SIG-M5 treated with dmso at 0.1 percent for 504 hours (cell line): Measurements from ENCODE around the gene GPC6.

Experiments
- DNase-seq: peaks from one replicate; lab custom pipeline; 2025; ENCODE audit not compliant: unreplicated experiment; lab: John Stamatoyannopoulos, UW

GPC6 gene

DNA sequence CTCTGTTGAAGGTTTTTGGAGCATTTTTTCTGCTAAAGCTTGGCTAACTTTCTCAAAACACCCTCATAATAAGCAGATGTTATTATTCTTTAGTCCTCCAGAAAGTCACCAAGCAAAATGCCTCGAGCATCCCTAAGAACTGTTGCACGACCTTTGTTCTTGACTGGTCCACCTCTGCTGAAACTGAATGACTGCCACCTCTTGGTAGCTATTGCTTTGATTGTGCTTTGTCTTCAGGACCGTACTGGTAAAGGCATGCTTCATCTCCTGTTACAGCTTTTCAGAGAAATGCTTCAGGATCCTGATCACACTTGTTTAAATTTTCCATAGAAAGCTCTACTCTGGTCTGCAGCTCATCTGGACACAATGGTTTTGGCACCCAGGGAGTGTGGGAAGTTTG lies 998.1 kb downstream of the GPC6 start:
- DNase-seq: no peak

DNA sequence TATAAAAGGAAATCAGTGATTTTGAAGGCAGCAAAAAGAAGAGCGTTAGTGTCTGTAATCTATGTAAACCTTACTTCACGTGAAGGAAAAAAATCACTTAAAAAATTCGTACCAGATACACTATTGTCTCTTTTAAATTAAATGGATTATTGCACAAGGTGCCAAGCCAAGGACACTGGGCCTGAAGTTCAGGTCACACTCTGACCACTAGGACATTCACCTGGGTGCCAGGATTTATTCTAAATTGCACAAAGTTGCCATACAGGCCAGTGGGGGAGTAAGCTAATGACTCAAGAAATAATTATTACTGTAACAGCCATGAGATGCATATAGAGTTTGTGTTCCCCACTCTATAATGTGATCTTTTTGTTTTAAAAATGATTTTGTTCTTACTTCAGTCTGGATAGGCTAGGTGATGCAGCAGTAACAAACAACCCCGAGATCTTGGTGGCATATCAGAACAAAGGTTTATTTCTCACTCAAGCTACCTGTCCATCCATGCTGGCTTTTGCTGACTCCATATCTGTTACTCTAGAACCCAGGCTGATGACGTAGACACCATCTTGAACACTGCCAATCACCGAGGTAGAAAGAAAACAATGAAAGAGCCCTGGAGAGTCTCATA lies 1000.8 kb downstream of the GPC6 start:
- DNase-seq: no peak

DNA sequence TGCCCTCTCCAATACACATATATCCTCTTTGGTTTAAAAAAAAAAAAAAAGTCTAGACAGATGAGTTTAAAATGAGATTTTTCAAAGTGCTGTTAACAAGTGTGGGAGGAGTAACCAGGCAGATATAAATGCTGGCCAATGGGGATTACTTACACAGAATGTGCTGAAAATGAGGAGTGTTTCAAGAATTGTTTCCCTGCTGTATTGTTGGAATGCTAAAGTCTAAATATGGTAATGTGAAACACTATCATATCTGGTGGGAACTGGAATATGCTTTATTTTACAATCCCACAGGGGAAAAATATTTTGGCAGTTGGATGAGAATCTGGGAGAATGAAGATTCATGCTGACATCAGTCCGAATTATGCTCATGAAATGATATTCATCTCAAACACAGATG lies 1002.2 kb downstream of the GPC6 start:
- DNase-seq: no peak

DNA sequence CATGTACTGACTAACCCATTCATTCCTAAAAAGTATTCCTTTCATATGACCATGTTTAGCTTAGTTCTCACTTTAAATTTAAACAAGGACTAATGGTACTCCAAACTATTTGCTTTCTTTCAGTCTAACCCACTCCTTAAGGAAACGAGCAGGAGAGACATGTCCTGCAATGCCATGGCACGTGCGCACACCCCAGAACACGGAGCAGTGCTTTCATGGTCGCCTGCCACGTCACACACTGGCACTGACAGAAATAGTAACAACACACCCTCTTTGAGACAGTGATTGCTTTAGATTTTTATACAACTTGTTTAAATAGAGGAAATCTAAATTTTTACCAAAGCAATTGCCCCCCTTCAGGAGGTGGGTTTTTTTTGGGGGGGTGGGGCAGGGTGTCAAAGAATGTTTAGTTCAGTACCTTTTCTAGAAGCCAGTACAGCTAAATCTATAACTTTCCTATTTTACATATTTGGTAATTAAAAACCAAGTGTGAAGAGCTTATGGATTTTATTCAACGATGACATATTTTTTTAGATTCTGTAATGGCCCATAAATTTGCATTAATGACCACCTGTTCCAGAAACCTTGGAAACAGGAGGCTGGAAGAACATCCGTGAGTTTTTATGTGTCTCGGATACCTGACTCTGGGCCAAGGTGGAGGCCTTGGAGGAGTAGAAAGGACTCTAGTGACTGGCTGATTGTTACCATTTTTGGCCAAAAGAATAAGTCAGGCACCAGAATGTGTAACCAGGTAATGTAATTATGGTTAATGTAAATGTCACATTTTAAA lies 1005.7 kb downstream of the GPC6 start:
- no peak for DNase-seq

DNA sequence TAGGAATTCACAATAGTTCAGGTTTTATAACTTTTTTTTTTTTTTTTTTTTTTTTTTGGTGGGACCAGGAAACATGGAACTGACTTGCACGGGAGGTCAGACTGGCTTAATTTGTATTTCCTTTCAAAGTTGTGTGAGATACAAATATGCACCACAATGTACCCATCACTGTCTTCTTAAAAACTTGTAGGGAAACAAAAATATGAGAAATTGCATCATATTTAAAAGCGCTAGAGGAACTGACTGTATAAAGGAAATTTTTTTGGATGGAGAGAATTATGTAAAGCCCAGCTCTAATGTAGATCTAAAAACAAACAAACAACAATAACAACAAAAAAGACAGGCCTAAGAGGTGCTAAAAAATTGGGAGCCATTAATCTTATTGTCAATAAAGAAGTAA lies 1006.3 kb downstream of the GPC6 start:
- no peak for DNase-seq

DNA sequence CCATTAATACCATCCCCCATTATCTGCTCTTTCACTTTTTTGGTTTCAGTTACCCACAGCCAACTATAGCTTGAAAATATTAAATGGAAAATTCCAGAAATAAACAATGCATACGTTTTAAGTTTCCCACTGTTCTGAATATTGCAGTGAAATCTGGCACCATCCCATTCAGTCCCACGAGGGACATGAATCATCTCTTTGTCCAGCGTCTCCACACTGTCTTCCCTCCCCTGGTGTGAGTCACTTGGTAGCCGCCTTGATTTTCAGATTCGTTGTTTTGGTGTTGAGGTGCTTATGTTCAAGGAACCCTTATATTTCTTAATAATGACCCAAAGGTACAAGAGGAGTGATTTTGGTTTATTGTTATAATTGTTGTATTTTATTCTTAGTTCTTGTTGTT lies 1006.8 kb downstream of the GPC6 start:
- DNase-seq: no peak

DNA sequence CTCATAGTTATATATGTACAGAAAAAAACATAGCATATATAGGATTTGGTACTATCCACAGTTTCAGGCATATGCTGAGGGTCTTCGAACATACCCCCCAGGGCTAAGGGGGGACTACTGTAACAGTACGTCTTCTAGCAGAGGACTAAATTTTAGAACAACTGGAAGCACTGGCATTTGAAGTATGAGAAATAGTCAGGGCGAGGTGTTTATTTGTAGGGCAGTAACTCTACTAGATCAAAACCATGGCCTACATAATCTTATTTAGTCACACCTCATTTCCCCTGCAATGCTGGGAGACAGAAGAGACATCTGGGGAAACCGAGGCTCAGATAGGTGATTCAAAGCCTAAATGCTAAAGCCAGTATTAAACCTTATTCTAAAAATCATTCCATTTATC lies 1007.2 kb downstream of the GPC6 start:
- no peak for DNase-seq

DNA sequence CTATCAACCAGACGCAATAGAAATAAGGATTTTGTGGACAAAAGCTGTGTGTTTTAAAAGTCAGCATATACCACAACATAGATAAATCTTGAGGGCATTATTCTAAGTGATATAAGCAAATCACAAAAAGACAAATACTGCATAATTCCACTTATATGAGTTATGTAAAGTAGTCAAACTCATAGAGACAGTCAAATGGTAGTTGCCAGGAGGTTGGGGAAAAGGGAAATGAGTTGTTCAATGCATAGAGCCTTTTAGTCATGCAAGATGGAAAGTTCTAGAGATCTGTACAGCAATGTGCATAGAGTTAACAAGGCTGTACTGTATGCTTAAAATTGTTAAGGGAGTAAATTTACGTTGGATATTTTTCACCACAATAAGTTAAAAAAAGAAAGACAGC lies 1008.1 kb downstream of the GPC6 start:
- no peak for DNase-seq

DNA sequence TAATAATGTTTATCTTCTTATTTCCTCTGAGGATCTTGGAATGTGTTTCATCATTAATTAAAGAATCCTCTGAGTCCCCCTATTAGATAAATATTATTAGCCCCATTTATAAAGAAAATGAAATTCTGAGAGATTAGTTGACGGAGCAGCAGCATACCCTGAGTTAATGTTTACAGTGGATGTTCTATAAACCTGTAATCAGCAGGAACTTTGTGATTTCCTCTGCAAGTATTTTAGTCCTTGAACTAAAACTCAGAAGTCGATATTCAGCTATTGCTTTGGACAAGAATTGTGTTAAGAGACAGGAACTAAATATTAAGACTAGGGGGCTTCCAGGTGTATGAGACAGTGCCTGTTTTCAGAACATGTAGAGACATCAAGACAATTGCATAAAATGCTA lies 1009.5 kb downstream of the GPC6 start:
- DNase-seq: no peak

DNA sequence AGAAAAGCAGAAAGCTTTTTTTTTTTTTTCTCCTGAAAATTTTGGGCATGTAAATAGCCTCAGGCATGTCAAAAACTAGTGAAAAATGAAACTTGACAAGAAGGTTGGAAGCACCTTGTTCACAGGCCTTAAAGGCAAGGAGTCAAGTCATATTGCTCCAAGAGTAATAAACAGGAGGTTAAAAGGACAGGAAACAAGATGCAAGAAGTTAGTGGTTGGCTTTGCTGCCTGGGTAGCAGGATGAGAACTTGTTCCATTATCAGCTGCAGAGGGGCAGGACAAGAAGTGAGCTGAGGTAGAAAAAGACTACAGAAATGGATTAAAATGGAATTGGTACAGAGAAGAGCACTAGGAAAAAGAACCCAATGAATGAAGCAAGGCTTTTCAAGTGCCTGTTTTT lies 1010.3 kb downstream of the GPC6 start:
- no peak for DNase-seq

DNA sequence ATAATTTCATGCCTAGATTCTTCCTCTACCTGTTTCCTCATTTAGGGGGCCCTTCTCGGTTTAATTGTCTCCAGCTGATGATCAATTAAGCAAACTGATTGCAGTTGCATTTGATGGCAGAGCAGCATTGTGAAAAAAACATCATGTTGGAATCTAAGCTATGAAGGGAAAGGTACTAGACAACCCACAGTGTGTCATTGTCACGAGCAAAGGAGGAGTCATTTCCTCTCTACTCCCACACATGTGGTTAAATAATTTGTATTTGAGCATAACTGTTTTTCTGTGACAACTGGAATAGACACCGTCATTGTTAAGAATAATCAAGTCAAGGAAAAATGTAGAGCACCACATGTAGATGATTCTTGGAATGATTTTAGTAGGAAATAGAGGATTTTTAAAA lies 1012.5 kb downstream of the GPC6 start:
- DNase-seq: no peak

DNA sequence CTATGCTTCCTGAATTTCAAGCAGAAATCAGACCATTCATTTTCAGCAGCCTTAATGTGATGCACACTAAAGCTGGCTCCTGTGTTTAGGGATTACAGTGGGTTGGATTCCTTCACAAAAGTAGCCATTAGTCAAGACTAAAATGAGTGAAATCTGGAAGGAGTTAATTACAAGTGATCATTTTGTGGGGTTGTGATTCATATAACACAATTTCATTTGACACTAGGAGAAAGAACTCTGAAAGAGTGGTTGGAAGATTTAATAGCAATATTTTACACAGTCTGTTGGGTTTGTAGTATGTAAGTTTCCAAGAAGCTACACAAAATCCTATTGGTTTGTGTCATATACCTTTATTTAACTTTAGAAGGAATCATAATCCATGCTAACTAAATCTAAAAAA lies 1015.9 kb downstream of the GPC6 start:
- no peak for DNase-seq

DNA sequence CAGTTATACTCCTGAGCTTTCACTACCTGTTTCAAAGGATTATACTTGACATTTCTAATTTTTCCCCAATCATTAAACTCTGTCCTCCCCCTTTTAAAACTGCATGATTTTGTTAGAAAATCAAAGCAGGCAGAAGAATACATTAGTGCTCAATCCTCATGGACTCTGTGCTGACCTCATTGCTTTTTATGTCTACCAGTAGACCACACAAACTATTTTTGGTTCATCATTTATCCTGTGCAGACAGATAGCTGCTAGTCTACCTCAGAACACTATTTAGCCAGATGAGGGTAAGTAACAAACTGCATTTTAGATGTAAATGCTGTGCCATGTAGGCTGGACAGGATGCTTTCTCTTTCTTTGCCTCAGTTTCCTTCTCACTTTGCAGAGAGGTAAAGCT lies 1016.9 kb downstream of the GPC6 start:
- no peak for DNase-seq

DNA sequence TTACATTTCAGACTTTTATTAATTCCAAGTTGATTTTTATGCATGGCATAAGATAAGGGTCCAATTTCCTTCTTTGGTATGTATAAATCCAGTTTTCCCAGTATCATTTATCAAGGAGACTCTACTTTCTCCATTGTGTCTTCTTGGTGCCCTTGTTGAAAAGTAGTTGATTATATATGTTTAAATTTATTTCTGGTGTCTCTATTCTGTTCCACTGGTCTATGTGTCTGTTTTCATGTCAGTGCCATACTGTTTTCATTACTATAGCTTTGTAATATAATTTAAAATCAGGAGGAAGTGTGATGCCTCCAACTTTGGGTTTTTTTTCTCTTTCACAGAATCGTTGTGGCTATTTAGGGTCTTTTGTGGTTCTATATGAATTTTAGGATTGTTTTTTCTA lies 1019.9 kb downstream of the GPC6 start:
- no peak for DNase-seq

DNA sequence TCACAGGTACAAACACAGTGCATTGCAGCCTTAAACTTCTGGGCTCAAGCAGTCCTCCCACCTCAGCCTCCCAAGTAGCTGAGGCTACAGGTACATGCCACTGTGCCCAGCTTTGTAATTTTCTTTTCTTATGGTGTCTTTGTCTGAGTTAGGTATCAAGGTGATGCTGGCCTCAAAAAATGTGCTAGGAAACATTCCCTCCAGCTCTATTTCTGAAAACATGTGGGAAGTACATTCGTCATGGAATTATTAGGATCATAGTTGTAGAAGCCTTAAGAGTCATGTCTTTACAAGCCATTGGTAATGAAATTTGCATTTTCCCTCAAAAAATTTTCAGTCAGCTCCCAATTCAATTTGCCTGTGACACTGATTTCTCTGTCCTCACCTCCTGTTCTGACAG lies 1021.3 kb downstream of the GPC6 start:
- no peak for DNase-seq

DNA sequence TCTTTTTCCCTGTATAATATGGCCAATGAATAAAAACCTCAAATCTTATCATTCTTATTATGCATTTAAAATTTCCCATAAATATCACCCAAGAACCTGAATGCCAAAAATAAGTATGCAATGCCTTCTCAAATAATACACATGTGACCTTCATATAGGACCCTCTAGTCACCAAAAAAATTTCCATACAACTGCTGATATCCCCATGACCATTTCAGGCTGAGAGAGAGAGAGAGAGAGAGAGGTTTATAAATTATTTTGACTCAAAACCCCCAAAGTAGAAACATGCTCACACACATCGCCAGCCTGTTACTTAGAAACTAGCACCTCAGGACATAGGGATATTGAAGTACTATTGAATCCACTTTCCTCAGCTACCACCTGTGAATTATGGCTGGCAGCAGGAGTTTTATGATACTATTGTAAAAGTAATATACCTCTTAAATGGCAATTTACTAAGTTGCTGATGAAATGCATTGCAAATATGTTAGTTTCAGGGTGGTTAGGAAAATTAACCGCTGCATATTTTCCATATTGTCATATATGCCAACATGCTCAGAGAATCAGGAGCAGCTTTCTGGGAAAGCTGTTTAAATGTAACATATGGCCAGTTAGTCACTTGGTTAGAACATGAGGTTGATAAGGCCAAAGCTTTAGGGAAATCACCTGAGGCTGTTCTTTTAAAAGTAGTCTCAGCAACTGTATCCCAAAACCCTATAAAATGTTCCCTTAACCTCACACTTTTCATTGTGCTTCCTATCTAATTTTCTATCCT lies 1022.0 kb downstream of the GPC6 start:
- no peak for DNase-seq

DNA sequence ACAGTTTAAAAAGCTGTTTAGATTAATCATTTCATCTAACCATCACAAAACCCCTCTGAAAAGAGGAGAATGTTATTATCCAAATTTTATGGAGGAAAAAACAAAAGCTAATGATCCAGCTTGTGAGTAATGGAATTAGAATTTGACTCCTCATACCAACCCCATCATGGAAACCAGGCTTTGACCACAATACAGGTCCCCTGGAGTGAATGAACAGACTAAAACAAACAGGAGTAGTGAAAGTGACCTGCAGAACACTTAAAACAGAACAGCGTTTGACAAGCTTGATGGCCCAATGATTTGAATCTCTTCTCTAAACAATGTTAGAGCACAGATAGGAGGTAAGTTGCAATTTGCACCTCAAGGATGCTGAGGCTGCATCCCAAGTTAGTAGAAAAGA lies 1022.9 kb downstream of the GPC6 start:
- DNase-seq: no peak

DNA sequence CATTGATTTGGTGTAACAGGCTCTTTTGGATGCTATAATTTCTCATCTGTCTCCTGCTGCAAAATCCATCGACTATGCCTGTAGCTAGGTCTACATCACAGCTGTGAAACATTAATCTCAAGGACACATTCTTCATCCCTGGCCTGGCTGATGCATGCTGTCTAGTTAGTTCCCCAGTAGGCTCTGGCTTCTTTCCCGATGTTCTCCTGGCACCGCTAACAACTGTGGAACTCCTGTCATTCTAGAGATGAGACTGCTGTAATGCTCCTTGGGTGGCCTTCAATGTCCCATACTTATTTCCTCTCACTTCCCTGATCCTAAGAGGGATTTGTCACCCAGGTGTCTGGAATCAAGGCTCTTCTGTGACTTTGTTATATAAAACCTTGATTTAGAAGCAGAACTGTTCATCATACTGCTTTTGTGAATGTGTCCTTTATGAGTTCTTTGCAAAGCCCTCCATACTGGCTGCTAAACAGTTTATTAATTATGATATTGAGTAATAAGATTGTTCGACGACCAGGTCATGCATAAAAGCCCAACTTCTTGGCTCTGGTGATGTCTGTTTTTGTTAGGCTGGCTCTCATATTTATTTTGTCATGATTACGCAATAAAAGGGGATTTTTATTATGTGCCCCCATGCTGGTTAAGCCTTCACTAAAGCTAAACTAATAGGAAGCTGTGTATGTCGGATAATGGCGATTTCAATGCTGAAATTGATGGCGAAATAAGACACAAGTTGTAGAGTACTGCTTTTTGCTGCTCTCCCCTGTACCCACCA lies 1025.4 kb downstream of the GPC6 start:
- DNase-seq: no peak

DNA sequence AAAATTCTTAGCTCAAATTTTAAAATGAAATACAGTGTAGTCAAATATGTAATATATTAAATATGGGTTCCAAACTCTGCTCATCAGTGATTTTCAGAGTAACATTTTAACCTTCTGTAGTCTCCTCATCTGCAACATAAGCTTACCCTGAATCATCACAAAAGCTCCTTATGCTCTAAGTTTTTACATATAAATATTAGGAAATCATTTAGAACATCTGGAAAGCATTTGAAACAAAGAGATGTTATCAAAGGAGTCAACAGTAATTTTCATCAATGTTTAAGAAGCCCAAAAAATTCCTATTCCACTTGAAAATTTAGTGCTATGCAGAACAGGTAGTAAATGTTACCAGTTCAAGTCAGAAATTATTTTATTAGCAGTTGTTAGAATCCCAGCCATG lies 1028.1 kb downstream of the GPC6 start:
- DNase-seq: no peak

DNA sequence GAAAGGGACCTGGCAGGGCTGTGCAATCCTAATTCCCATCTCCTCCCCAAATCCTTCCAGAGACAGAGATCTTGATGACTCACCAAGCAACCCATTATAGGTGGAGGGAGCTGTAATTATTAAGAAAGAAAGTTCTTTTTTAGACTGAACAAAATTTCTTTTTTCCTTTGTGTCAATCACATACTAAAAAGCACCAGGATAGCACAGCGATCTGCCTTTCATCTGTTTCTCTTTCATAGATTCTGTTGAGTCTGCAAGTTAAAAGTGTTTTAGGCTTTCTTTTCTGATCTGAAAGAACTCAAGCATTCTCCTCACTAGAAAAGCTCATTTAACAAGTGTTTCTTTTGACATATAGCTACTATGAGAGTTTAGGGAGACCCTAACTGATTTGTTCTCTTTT lies 1030.1 kb downstream of the GPC6 start:
- DNase-seq: no peak

DNA sequence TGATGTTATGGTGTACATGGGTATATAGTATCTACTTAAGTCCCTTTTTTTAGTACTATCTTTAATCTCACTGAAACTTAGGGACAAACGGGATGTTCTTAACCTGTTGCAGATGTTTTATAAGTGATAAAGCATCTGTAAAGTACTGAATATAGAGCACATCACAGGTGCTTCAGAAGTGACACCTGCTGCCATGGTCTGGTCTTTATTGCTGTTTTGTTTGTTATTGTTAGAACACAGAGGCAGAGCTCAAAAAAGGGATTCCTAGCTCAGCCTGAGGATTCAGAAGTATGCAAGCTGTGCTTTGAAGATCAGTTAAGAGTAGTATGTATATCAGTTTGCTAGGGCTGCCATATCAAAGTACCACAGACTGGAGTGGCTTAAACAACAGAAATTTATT lies 1033.4 kb downstream of the GPC6 start:
- no peak for DNase-seq
